Astrocyte of the hippocampus (primary cell): ENCODE data around the gene TTC13.

Experiments used
- DNase-seq: peaks from one replicate; pipeline ENCODE4 v3.0.0; 2011; ENCODE audit warnings: low read depth, low spot score

Gene TTC13

DNA sequence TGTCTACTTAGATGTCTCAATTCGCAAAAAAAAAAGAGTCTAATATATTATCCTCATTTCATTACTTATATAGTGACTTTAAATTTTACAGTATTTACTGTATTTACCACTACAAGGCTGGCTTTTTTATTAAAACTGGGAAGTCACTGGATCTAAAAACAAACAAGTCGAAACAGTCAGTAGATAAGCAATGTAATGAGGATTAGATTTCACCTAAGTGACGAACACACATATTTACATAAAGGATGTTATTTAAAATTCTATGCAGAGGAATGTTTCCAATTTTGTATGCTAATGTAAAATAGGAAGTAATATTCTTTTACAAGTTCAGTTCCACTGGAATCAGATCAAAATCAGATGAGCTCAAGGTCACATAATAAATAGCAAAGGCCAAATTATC lies 28.3 kb downstream of the TTC13 start:
- no peak for DNase-seq

DNA sequence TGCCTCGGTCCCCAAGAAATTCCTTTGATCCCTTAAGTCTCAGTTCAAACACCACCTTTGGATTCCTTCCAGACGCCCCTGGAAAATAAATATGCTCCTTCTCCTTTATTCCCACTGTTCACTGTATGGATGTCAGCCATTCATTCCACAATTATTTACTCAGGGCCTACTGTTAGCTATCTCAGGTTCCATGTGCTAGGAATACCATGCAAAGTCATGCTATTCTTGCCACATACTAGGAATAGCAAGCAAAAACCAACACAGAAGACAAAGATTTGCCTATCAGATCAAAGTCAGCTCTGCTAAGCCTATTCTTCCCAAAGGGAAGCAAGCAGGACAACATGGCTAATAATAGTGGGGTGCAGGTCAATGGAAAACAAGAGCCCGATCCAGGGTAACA lies 29.8 kb downstream of the TTC13 start:
- no peak for DNase-seq

DNA sequence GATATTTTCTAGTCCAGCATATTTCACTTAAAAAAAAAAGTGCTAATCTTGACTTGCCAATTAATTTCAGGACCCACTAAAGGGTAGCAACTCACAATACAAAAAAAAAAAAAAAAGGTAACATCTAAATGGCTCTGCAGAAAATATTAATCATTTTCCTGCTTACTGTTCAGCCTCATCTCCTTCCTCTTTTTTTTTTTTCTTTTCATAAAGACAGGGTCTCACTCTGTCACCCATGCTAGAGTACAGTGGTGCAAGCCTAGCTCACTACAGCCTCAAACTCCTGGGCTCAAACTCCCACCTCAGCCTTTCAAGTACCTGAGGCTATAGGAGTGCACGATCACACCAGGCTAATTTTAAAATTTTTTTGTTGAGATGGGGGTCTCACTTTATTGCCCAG lies 30.4 kb downstream of the TTC13 start:
- no peak for DNase-seq

DNA sequence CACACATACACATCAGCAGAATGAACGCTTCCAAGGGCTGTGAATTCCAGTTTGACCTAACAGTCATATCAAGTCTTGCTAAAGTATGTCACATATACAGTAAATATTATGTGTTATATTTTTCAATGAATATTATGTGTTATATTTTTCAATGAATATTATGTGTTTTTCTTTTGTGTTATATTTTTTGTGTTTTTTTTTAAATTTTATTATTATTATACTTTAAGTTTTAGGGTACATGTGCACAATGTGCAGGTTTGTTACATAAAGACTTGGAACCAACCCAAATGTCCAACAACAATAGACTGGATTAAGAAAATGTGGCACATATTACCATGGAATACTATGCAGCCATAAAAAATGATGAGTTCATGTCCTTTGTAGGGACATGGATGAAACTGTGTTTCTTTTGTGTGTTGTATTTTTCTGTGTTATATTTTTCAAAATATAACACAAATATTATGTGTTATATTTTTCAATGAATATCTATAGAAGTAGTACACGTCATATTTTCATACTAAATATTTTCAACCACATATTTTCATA lies 35.5 kb downstream of the TTC13 start:
- no peak for DNase-seq

DNA sequence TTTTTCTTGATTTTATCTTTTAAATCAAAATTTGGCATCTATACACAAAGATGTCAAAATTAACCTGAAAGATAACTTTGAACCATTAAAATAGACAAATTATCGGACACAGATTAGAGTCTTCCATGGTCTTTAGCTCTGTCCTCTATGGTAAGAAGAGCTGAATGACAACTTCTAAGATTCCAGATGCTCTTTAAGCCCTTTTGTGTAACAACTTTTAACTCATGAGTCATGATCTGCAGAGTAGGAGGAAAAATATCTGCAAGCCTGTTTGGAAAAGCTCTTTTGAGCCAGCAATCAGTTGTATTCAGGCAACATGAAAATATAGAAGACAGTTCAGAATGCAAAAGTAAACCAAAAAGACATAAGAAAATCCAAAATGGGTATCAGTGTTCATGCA lies 37.8 kb downstream of the TTC13 start:
- peak; percentile 11 for DNase-seq

DNA sequence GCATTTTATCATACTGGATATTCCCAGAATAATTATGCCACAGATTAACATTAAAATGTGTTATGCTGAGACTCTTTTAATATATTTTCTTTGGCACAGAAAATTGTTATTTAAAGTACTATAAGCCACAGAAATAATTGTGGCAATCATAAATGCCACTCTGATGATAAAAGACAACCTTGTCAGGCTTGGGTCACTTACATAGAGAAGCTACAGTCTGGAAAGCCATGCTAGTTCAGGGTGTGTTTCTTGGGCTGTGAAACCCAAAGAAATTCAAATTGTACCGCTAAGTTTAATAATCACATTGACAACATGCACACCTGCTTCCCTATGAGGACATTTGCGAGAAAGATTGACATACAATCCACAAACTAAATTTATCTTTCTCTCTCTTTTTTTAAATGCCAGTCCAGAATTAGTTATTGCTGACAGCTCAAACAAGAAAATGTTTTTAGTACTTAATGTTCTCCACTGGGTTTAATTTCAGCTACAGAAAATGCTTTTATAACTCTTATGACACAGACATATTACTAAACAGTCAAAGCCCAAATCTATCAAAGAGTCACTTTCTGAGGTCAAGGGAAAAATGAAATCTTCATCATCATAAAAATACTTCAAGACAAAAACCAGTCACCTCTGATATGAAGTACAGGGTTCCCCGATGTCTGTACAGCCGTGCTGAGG lies 38.7 kb downstream of the TTC13 start:
- no peak for DNase-seq

DNA sequence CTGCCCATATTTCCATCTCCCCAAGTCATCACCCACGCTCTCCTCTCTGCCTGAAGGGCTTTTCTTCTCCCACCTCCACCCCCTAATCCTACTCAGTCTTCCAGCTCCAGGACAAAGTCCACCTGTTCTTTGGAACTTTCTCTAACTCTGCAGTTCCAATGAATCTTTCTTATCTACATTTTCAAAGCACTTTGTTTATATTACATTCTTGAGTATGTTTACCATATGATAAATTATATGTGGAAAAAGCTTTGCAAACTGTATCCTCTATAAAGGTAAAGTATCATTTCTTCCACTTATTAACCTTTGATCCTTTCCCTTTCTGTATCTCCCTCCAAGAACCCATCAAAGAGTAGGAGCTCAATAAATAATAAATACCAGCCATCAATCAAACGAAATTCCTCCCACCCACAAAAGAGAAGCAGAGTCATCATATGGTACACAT lies 39.7 kb downstream of the TTC13 start:
- DNase-seq = no peak

DNA sequence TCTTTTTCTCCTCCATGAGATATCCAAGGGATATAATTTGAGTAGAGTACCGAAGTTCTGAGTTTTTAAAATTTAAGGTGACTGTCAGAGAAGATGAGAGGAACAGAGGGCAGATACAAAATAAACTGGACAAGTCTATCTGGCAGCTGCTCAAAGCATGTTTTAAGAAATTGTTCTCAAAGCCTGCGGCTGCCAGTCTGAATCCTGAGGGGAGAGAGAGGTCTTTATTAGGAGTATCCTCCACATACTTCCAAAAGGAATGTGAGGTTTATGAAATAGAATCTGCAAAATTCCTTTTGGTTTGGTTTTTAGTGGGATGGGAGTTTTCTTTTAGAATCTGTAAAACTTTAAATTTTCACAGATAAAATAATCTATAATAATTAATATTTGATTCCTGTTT lies 41.3 kb downstream of the TTC13 start:
- peak; percentile 26 for DNase-seq

DNA sequence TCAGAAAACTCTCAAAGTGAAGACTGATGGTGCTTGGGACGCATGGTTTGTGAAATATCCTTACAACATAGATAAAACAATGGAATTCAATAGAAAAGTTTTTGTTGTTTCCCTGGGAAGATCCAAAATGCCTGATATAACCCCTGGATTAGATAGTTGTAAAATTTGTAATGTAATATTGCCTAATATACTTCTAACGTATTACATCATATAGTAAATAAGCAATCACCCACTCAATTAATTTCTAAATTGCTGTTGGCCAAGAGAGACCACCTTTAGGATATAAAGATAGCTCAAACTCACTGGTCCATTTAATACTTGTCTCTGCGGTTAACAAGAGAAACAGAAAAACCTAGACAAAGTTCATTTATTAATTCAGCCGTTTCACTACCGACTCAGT lies 42.2 kb downstream of the TTC13 start:
- DNase-seq = no peak

DNA sequence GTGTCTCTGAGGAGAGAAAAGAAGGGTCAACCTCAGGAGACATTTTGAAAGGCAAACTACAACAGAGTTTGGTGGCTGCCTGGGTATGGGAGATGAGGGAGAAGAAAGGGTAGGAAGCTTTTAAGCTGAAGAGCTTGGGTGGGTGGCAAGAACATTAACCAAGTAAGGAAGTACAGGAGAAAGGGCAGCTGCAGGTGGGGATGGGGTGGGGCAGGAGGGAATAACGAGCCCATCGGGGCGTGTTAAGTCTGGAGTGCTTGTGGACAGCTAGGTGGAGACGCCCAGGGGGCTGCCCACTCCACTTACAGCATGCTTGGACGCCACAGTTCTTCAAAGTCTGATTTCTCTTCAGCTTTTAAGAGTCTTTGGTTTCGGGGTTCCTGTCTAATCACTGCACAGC lies 42.8 kb downstream of the TTC13 start:
- DNase-seq = no peak

DNA sequence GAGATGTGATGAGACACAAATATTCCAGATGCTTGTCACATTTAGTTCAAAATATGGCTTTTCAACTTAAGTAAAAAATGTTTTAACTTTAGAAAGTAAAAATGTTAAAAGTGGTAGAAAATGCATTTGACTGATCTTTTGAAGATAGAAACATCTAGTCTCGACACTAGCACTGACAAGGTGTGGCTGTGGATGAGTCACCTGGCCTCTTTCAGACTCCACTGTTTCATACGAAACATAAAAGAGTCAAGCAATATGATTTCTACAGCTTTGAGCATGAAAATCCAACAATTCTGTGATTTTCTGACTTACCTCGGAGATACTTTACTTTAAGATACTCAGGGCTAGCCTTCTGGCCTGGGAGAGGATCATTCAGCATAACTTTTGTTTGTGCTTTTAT lies 47.7 kb downstream of the TTC13 start:
- DNase-seq = no peak

DNA sequence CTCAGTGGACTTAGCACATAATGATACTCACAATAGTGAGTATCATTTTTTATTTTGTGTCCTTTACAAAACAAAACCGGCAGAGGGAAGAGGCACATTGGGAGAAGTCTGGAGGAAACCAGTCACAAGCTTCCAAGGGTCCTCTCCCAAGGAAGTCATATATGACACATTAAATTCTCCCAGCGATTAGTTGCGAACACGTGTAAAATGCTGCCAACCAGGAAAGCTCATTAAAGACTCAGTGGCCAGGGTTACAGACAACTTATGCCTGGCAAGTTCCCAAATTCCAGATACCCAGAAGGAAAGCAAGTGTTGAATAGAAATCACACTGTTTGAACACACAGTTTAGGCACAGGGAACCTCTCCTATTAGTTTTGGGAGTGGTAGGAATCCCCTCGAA lies 52.5 kb downstream of the TTC13 start:
- DNase-seq = no peak

DNA sequence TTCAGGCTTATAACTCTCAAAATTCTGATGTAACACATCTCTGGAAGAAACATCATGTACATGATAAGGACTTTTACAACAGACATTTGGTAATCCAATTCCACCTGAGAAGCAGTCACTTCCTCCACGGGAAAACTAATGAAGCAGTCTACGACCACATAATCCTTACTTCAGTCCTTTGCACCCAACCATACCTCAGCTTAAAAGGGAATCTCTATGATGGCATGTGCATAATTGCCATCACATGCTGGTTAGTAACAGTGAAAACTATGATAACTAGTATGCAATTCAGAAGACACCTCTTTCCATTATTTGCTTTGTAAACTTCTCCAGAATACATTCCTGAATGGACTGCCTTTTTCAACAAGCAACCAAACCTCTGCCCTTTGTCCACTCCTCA lies 53.1 kb downstream of the TTC13 start:
- no peak for DNase-seq

DNA sequence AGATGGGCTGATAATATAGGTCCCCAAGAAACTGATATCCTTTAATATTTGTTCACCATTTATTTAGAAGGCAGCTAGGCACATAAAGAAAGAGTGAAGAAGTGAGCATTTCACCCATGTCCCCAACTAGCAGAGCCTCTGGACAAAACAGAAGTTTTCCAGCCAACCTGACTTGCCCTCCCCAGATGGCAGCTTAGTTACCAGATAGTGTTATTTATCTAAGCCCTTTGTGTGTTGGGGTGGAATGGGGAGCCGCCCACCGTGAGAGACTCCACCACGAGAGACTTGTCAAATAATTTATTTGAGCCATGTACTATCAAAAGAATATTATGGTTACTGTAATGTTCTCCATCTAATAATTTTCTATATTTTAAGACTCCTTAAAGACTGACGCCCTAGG lies 55.5 kb downstream of the TTC13 start:
- no peak for DNase-seq

DNA sequence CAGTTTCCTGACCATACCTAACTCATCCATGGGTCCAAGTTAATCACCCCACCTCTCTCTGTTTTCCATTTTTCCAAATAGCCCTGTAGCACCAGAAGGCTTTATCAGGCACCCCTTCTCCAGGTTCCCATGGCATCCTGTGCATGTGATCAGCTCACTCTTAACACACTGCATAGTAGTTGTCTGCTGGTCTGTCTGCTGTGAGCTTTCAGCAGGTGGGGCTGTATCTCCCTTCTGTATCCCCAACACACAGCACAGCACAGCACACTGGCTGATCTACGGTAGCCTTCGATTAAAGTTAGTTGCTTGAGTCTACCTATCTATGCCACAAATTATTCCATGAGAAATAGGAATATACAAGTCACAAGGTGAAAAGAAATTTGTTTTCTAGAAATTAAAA lies 56.0 kb downstream of the TTC13 start:
- DNase-seq = no peak

DNA sequence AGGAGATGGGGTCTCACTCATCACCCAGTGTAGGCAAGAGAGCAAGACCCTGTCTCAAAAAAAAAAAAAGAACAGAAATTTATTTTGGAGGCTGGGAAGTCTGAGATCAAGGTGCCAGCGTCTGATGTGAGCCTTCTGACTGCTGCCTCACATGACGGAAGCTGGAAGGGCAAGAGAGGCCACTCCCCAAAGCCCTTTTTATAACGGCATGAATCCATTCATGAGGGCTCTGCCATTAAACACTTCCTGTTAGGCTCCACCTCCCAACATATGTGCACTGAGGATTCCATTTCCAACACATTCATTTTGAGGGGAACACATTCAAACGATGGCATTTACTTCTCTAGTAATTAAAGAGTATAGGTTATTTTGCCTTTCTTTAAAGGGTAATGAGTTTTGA lies 59.5 kb downstream of the TTC13 start:
- no peak for DNase-seq

DNA sequence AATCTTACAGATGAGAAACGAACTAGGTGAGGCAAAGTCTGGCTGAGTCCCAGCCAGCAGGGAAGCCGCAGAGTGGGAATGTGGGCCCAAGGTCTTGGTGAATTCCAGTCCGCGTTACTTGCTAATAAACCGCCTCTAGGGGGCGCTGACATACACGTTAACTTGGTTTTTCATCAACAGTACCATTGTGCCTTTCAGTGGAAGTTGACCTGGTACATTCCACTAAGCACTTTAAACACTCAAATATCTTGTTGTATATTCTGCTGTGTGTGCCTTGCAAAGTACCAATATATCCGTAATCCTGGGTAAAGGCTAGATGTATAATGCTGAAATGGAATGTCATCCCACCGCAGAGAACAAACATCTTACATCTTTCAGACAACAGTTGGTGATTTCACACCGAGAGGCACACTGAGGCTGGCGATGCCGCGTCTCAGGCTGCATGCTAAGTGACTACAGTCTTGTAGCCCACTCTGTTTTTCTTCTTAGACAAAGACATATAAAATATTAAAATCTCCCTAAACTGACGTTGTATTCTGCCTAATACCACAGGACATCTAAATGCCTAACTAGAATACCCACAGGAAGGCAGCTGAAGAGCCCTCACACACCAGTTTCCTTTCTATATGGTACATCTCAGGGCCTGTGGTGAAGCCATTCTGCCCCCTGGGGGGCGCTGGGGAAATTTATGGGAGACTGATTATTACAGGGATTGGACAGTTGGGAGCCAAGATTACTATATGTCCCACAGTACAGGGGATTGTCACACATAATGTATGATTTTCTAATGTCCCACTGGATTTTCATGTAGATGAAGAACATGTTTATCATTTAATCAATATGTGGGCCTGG lies 61.2 kb downstream of the TTC13 start:
- peak; percentile 77 for DNase-seq

DNA sequence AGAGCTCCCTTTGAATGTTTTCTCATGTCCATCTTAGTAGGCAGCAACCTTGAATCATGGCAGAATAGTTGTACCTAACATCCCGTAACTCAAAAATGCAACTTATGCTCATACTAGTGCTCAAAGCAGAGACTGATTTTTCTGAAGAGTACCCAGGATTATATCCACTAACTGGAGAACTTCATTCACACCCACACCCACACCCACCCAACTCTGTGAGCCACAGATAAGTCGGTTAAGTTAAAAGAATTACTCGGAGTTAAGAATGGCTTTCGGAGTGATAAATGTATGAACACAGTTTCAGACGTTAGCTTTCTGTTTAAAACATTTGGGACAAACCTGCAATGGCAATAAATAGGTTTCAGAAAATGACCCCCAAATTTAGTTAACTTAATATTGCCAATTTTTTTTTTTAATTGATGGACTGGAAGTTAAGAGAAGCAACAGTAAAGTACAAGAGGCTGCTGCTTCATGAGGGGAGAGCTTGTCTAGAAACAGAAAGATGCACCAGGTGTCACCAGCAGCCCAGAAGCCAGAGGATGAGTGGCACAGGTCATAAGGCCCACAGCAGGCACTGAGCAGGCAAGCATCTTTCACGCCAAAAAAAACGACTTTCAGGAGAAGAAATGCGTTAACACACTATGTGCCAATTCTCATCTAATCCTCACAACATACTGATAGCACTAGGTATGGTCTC lies 61.9 kb downstream of the TTC13 start:
- DNase-seq = no peak

DNA sequence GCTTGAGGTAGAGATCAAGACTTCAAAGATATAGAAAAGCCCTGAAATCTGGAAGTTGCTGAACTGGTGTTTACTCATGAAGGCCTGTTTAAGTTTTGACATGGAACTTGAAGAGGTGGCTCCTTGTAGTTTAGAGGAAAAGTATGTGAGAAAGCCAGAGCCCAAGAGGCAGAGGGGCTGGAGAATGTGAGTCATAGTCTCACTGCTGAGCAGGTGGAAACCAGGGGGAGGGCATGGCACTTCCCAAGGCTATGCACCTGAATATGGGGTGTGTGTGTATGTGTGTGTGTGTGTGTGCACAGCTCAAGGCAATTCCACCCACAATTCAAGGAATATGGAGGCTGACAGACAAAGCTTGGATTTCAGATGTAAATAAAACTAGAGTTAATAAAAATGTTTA lies 63.6 kb downstream of the TTC13 start:
- peak; percentile 30 for DNase-seq

DNA sequence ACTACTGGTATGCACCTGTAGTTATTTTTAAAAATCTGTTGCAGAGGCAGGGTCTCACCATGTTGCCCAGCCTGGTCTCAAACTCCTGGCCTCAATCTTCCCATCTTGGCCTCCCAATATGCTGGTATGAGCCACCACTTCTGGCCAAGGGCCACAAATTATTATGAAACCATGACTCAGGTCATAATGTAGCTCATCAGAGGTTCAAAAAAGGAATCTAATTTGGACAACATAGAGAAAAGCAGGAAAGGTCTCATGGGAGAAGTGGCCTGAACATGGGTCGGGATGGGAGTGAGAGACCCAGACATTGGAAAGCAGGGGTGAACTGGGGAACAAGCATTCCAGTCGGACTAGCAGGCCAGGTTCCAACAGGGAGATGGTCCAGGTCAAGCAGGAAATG lies 65.2 kb downstream of the TTC13 start:
- no peak for DNase-seq

DNA sequence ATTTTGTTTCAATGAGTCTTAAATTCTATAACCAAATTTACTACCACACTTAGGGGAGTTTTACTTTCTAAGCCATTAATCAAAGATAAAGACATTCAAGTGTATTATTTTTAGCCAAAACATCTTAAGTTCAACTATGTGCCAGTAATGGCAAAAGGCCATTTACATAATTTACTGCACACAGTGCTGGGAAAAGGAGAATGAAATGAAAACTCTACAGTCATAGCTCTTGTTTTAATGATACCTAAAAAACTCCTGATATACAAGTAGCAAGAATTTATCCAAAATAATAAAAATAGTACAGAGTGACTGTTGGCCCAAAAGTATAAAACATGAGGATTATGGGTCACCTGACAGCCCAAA lies 67.9 kb downstream of the TTC13 start:
- no peak for DNase-seq

DNA sequence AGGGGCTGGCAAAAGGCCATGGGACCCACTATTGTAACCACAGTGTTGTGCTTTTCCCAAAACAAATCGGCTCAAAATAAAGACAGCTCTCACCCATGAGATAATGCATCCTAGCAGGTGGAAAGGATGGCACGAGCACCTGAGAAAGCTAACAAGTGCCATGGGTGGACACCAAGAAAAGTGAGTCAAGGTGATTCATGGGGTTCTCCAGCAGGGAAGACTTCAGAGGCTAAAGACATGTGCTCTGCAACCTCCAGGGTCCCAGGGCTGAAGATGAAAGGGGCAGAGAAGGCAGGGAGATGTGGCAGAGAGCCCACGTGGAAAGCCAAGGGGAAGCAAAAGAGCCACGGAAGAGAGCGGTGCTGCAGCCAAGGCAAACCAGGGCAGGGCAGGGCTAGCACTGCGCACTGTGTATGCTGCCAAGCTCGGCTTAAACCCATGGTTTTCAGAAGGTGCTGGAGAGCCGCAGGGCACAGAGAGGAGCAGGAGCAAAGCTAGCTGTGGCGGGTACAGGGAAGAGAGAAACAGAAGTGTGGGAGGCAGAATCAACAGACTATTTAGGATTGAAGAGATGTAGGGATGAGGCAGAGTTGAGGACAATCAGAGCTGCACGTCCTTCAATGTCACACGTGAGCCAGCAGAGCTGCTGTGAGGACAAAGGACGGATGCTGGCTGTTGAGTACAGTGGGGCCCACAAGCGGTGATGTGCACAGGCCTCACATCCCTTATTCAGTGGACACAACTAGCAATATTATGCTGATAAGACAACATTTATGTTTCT lies 68.5 kb downstream of the TTC13 start:
- DNase-seq = peak; percentile 40
